ENCODE results near the gene KLHL30.

GRCh38 chr2:238138331-238139195 lies at the start of gene KLHL30:
- no peak for TF ChIP-seq CTCF (IDR thresholded peaks at IDR 0.05)
- no peak for TF ChIP-seq POLR2A (IDR thresholded peaks at IDR 0.05)
